Endothelial cell of umbilical vein (primary cell): ENCODE data around the gene ANG. TPM values are rescaled to one million over a fixed set of nuclear protein-coding genes. Genes with fewer than 3 reads are reported as not detected.

Experiments used
- BruUV-seq: library from RNA; stranded (reverse); fragments of 400-500 nt; replicated peaks from 2 replicates; lab custom pipeline; 2021; lab: Mats Ljungman, UMichigan
- CTCF ChIA-PET: fragments of 300-600, 350-600 bp; sonication (Branson Sonifier 250); formaldehyde crosslinking; loops from one replicate; lab custom pipeline; 2021; ENCODE audit warnings: antibody characterized with exemption, inconsistent platforms; lab: Charles Lee
- POLR2A ChIA-PET: fragments of 300-600, 350-600 bp; sonication (Branson Sonifier 250); formaldehyde crosslinking; loops from one replicate; lab custom pipeline; 2021; ENCODE audit warnings: antibody characterized with exemption, inconsistent platforms; lab: Charles Lee
- DNase-seq: peaks from one replicate; pipeline ENCODE4 v3.0.0-alpha.2; 2011; ENCODE audit warnings: low read depth, low spot score
- FAIRE-seq: peaks from 2 replicates; lab custom pipeline; 2011; peaks lifted over from hg19 to GRCh38; lab: Jason Lieb, UNC
- H2AFZ ChIP-seq: 2 replicates; pipeline ENCODE4 v1.6.0; 2012; ENCODE audit warnings: low read depth, low read length, control low read depth, inconsistent platforms
- H3K27ac ChIP-seq: 2 replicates; pipeline ENCODE4 v1.5.1; 2011; ENCODE audit warnings: low read depth, mild to moderate bottlenecking, control low read depth, low read length, moderate library complexity; ENCODE audit not compliant: insufficient read depth
- H3K27me3 ChIP-seq, 2 experiments: 2 replicates each; pipeline versions ENCODE4 v1.6.0 to v1.6.1; 2011; ENCODE audit warnings: low read length in 2 of 2, mixed read lengths in 1 of 2; ENCODE audit not compliant: control insufficient read depth in 2 of 2, insufficient read depth in 2 of 2
- H3K36me3 ChIP-seq, 2 experiments: 2 replicates in 1 of 2; 3 replicates in 1 of 2; pipeline ENCODE4 v1.5.1; 2011; ENCODE audit warnings: low read length in 2 of 2, mild to moderate bottlenecking in 1 of 2, moderate library complexity in 1 of 2; ENCODE audit not compliant: control insufficient read depth in 2 of 2, insufficient read depth in 2 of 2; ENCODE audit errors: extremely low read depth in 1 of 2
- H3K4me1 ChIP-seq: 3 replicates; pipeline ENCODE4 v1.5.1; 2011; ENCODE audit warnings: mild to moderate bottlenecking, low read length; ENCODE audit not compliant: control insufficient read depth, insufficient read depth; ENCODE audit errors: extremely low read depth
- H3K4me2 ChIP-seq: 2 replicates; pipeline ENCODE4 v1.6.1; 2011; ENCODE audit warnings: low read length, control low read depth, mixed read lengths; ENCODE audit not compliant: insufficient read depth
- H3K4me3 ChIP-seq, 3 experiments: fragments of 200-600 bp in 1 of 3; sonication (generic), shearing (Covaris generic) in 1 of 3; replicated peaks in 1 of 3; 2 replicates each; pipeline ENCODE4 v1.5.1; 2011 to 2016; ENCODE audit warnings: control low read depth in 3 of 3, low read length in 3 of 3, mild to moderate bottlenecking in 2 of 3, inconsistent platforms in 1 of 3, low read depth in 1 of 3, moderate library complexity in 1 of 3; ENCODE audit not compliant: insufficient read depth in 1 of 3
- H3K79me2 ChIP-seq: 2 replicates; pipeline ENCODE4 v1.6.0; 2012; ENCODE audit warnings: low read length, inconsistent platforms; ENCODE audit not compliant: control insufficient read depth, insufficient read depth
- H3K9ac ChIP-seq: replicated peaks from 2 replicates; pipeline ENCODE3; 2011; ENCODE audit warnings: low read length, control low read depth; ENCODE audit not compliant: insufficient read depth; ENCODE audit errors: extremely low read depth
- H3K9me1 ChIP-seq: replicated peaks from 3 replicates; pipeline ENCODE4 v1.6.0; 2011; ENCODE audit warnings: mild to moderate bottlenecking, low read length; ENCODE audit not compliant: control insufficient read depth, insufficient read depth; ENCODE audit errors: extremely low read depth
- H3K9me3 ChIP-seq: replicated peaks from 2 replicates; pipeline ENCODE4 v1.5.1; 2012; ENCODE audit warnings: low read length, inconsistent platforms; ENCODE audit not compliant: control insufficient read depth, insufficient read depth
- H4K20me1 ChIP-seq: replicated peaks from 2 replicates; pipeline ENCODE3; 2011; ENCODE audit warnings: mild to moderate bottlenecking, low read length; ENCODE audit not compliant: control insufficient read depth, insufficient read depth; ENCODE audit errors: extremely low read depth
- CTCF ChIP-seq, 2 donors: IDR thresholded peaks; 1 replicate in 1 of 2; 2 replicates in 1 of 2; pipeline ENCODE4 v1.5.1; 2011; ENCODE audit warnings: low read length in 2 of 2, mild to moderate bottlenecking in 2 of 2, moderate library complexity in 2 of 2, control low read depth in 1 of 2, inconsistent platforms in 1 of 2, low read depth in 1 of 2; ENCODE audit not compliant: insufficient read depth in 1 of 2; ENCODE audit errors: extremely low read depth in 1 of 2
- EZH2 ChIP-seq: IDR thresholded peaks from 2 replicates; pipeline ENCODE4 v1.6.1; 2012; ENCODE audit warnings: borderline replicate concordance, low read depth, mild to moderate bottlenecking, moderate library complexity, low read length, inconsistent platforms; ENCODE audit not compliant: severe bottlenecking
- FOS ChIP-seq: IDR thresholded peaks from 2 replicates; pipeline ENCODE4 v1.6.1; 2011; ENCODE audit warnings: mild to moderate bottlenecking, low read length, moderate library complexity, borderline replicate concordance; ENCODE audit not compliant: insufficient read depth
- GATA2 ChIP-seq: IDR thresholded peaks from 2 replicates; pipeline ENCODE4 v1.7.0; 2011; ENCODE audit warnings: low read depth, mild to moderate bottlenecking, moderate library complexity, mixed read lengths, low read length; ENCODE audit not compliant: insufficient read length, insufficient read depth
- JUN ChIP-seq: IDR thresholded peaks from 2 replicates; pipeline ENCODE4 v1.6.1; 2011; ENCODE audit warnings: borderline replicate concordance, low read depth; ENCODE audit not compliant: insufficient read length, insufficient read depth
- MAX ChIP-seq: IDR thresholded peaks from 2 replicates; pipeline ENCODE4 v1.6.1; 2011; ENCODE audit not compliant: insufficient read depth, insufficient read length
- MYC ChIP-seq: IDR thresholded peaks from one replicate; pipeline ENCODE4 v1.6.1; 2011; ENCODE audit warnings: mild to moderate bottlenecking, low read depth, low read length
- POLR2A ChIP-seq: IDR thresholded peaks from 2 replicates; pipeline ENCODE4 v1.6.1; 2012; ENCODE audit warnings: low read depth, mild to moderate bottlenecking, control low read depth, low read length
- POLR2AphosphoS5 ChIP-seq: IDR thresholded peaks from 2 replicates; pipeline ENCODE4 v1.6.1; 2012; ENCODE audit warnings: low read depth, mild to moderate bottlenecking, control low read depth, low read length, moderate library complexity; ENCODE audit not compliant: insufficient read depth
- dilution Hi-C: fragments of 300-500 bp; cut with MboI; formaldehyde crosslinking; loops from one replicate; pipeline ENCODE4 v1.15.0; 2019; ENCODE audit warnings: low sequenced_read_pairs; ENCODE audit not compliant: extremely low pct_ligation_motif_present
- intact Hi-C: fragments of 100-400 bp; cut with micrococcal nuclease; formaldehyde crosslinking; loops from one replicate; pipeline ENCODE4 v1.10.0; 2022
- polyA plus RNA-seq, 4 experiments: library from polyadenylated mRNA; depleted of rRNA in 3 of 4; stranded (reverse) in 3 of 4; unstranded in 1 of 4; fragments of >200 nt; gene quantifications; 2 replicates each; pipeline versions ENCODE4 v1.2.1 to v1.2.3, GENCODE V29; 2011 to 2012; ENCODE audit warnings: missing spikeins in 1 of 4
- total RNA-seq: library from RNA; stranded (reverse); gene quantifications from 2 replicates; pipeline ENCODE4 v1.2.3, GENCODE V29; 2021

The ANG gene
- total and polyA plus RNA-seq, 2 donors (not counting 3 experiments of a cell fraction or from before 2014, with no cell fraction given), result 6.2 to 11.2 TPM

GRCh38 chr14:20641591-20641990, 47.0 kb upstream of the ANG start, which contains the start of gene OR6S1:
TSS of gene OR6S1 (minus strand) at chr14:20641691. CDS start at chr14:20641691, 0 bp downstream.
- no peaks in the 10 kb centered on the region for H3K36me3 ChIP-seq
- H3K4me1 ChIP-seq, result no peaks in the 10 kb centered on the region
- peaks cover 10 to 12% of the 10 kb centered on the region in 2 experiments for H3K27me3 ChIP-seq
- no peak for FAIRE-seq
- dilution Hi-C loops (no loop called here), intact Hi-C loops (no loop called here)
- H3K79me2 ChIP-seq, result no peaks in the 10 kb centered on the region
- TF ChIP-seq POLR2AphosphoS5 (no peak), GATA2 (no peak), MAX (no peak), MYC (no peak), EZH2 (no peak), CTCF (IDR thresholded peaks at IDR 0.05; ENCODE audit: extremely low read depth in 1 of 2, insufficient read depth in 1 of 2, low read depth in 1 of 2, low read length in 2 of 2) (no peak), FOS (no peak), POLR2A (no peak), JUN (no peak)
- no peaks in the 10 kb centered on the region for H3K9me3 ChIP-seq
- no peak within 1 kb of the TSS for H3K9ac ChIP-seq
- H3K27ac ChIP-seq, result no peak within 1 kb of the TSS
- no peaks in the 10 kb centered on the region for H4K20me1 ChIP-seq
- no TSS peak for BruUV-seq
- no peak for DNase-seq
- H3K9me1 ChIP-seq, result no peaks in the 10 kb centered on the region
- ChIA-PET POLR2A (no interaction called here), CTCF (no interaction called here)
- no peak within 1 kb of the TSS for H3K4me2 ChIP-seq
- H3K4me3 ChIP-seq, result no peak within 1 kb of the TSS
- no peak within 1 kb of the TSS for H2AFZ ChIP-seq
